Stimulated activated CD8-positive, alpha-beta memory T cell treated with anti-CD3 and anti-CD28 coated beads, Interleukin-4, amount 100 ng/mL, for 4 hours (primary cell): ENCODE data around the gene PNMA6E.

Experiments
- DNase-seq, 2 donors: peaks; one replicate each; pipeline ENCODE4 v3.0.0-alpha.2; 2020; ENCODE audit warnings: low read depth in 2 of 2, low spot score in 1 of 2

The PNMA6E gene

GRCh38 chrX:153401133-153401764, at the start of gene PNMA6E:
Gene PNMA6E, minus strand, starts transcription at chrX:153401350. Its CDS starts 2,501 bp downstream, at chrX:153398849.
- no peak for DNase-seq

GRCh38 chrX:153450949-153451277, 49.8 kb upstream of the PNMA6E start:
- DNase-seq: no peak

GRCh38 chrX:153450114-153450948, 49.2 kb upstream of the PNMA6E start:
- no peak for DNase-seq

- DNase-seq: no peak
Measured at GRCh38 chrX:153449368-153450113, 48.4 kb upstream of the PNMA6E start.

- no peak for DNase-seq
Measured at GRCh38 chrX:153448556-153449367, 47.6 kb upstream of the PNMA6E start.

GRCh38 chrX:153447581-153447960, 46.4 kb upstream of the PNMA6E start:
- DNase-seq: no peak

- DNase-seq: no peak
Measured at GRCh38 chrX:153446950-153447580, 45.9 kb upstream of the PNMA6E start.

- DNase-seq: no peak
Measured at GRCh38 chrX:153446636-153446936, 45.4 kb upstream of the PNMA6E start.

- no peak for DNase-seq
Measured at GRCh38 chrX:153445856-153446635, 44.9 kb upstream of the PNMA6E start, which contains the start of gene TREX2. Gene TREX2, minus strand, starts transcription at chrX:153446056. Its CDS starts 626 bp downstream, at chrX:153445430.

- no peak for DNase-seq
Measured at GRCh38 chrX:153445106-153445855, 44.1 kb upstream of the PNMA6E start.

- no peak for DNase-seq
Measured at GRCh38 chrX:153444333-153445011, 43.3 kb upstream of the PNMA6E start.

GRCh38 chrX:153443476-153444332, 42.6 kb upstream of the PNMA6E start:
- DNase-seq: no peak

GRCh38 chrX:153442463-153442862, 41.3 kb upstream of the PNMA6E start:
- no peak for DNase-seq

GRCh38 chrX:153441981-153442380, 40.8 kb upstream of the PNMA6E start:
- DNase-seq: no peak

- DNase-seq: no peak
Measured at GRCh38 chrX:153441296-153441695, 40.1 kb upstream of the PNMA6E start.

- no peak for DNase-seq
Measured at GRCh38 chrX:153440556-153441135, 39.5 kb upstream of the PNMA6E start.

GRCh38 chrX:153439977-153440376, 38.8 kb upstream of the PNMA6E start:
- no peak for DNase-seq
